Stimulated activated CD4-positive, alpha-beta T cell treated with anti-CD3 and anti-CD28 coated beads, Interleukin-2, amount 100 ng/mL, for 4 hours (primary cell): ENCODE results near the gene ZNF407.

ENCODE experiments used
- DNase-seq: peaks from one replicate; pipeline ENCODE4 v3.0.0-alpha.2; 2020; ENCODE audit warnings: low read depth

Gene ZNF407

GRCh38 chr18:75016025-75016717 is 418.5 kb downstream of the ZNF407 start:
- no peak for DNase-seq

- DNase-seq, result no peak
Measured at GRCh38 chr18:75023473-75023872, 425.8 kb downstream of the ZNF407 start.

- DNase-seq, result no peak
Measured at GRCh38 chr18:75024871-75025270, 427.2 kb downstream of the ZNF407 start.

GRCh38 chr18:75025573-75025972 is 427.9 kb downstream of the ZNF407 start:
- no peak for DNase-seq

GRCh38 chr18:75029481-75029880 is 431.8 kb downstream of the ZNF407 start:
- DNase-seq, result no peak

DNA sequence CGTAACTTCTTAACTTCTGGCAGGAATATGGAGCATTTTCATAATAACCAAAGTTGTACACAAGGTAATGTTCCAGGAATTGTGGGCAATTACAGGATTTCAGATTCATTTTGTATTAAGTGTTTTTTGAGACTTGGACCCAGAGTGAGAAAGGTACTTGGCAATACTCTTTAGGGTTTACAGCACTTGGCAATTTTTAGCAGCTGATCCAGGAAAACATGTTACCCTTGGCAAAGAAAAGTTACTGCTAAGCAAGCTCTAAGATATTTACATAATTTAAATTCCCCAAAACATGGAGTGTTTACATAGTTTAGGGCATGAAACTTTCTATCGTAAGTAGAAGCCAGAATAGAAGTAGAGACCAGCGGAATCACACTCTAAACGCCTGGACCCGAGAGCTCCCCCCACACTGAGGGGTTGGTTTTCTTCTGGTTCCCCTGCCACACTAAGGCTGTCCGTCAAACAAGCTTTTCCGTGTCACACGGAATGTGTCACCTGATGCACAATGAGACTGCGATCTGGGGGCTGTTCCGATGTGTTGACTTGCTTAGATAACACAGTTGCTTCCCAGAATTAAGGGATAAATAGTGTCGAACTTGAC is 434.1 kb downstream of the ZNF407 start:
- no peak for DNase-seq

- DNase-seq, result no peak
Measured at GRCh38 chr18:75033516-75033915, 435.8 kb downstream of the ZNF407 start.

- no peak for DNase-seq
Measured at GRCh38 chr18:75034937-75035336, 437.3 kb downstream of the ZNF407 start.

DNA sequence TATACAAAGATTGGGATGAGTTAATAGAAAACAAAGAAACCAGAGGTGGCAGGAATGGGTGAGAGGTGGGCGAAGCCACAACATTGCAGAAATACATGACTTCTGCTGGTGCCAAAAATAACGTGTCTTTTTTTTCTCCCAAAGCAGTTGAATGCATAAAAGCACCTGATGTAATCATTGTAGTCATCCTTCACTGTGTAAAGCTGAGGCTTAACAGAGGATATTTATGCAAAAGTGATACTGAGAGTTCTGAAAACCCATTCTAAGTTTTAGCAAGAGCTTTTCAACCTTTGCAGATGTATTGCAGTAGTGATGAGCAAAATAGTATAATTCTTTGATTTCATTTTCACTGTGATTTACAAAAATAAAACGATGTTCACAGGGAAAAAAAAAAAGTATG is 438.3 kb downstream of the ZNF407 start:
- DNase-seq, result no peak

DNA sequence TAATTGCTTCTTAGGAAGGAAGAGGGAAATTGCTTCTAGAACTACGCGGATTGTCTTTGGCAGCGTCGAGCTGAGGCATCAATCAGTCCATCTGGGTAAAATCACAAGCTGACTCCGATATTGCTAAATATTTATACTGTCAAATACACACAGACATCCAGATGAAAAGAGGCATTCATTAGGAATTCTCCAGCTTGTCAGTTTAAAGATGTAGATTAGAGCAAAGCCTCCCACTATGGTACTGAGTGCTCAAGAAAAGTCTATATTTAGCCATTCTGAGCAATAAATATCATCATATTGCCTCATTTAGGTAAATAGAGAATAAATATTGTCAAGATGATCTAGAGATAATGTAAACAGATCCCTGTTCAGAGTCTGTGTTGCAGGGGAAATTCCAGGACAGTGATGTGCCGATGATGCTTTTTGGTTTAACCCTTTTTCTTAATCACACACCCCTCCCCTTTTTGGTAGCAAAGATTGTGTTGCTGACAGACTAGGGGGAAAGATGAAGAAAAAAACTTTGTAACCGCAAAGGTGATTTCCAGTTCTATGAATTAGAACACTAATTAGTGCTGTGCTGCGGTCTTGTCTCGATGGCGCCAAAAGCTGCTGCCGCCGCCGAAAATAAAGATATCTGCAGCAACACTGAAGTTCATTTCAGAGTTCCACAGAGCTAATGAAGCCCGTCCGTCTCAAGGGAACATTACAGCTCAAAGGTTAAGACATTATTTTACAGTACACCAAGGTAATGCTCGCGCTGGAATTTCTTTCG is 439.4 kb downstream of the ZNF407 start:
- DNase-seq, result no peak

GRCh38 chr18:75037689-75037955 is 440.0 kb downstream of the ZNF407 start:
- DNase-seq, result no peak

DNA sequence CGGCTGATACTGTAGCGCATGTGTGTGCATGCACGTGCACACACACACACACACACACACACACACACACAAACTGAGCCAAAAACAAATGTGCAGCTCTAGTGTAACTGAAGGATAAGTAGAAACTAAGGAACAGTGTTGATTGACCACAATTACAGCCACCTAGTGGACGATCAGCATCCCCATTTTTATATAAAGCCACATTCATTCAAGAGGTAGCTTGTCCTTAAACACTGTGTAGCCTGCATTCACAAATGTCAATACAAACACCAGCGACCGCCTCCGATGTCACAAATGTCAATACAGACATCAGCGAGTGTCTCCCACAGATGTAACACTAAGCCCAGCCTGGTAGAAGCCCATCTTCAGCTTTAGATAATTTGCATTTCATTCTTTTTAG is 443.9 kb downstream of the ZNF407 start:
- DNase-seq, result no peak

DNA sequence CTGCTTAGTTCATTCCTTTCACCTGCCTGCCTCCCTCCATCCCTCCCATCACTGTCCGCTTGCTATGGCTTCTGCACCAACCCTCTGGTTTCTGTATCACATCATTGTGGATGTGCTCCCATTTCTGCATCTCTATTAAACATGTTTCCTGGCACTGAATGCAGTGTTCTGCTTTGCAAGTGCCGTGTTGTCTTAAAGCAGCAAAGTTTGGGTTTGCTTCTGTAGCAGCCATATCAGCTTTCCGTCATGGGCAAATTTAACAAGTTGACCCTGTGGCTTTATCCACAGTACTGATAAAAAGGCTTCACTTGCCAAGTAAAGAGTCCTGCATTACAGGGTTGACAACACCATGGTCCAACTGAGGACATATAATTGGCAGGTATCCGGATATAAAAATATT is 445.8 kb downstream of the ZNF407 start:
- DNase-seq, result no peak

- DNase-seq, result no peak
Measured at GRCh38 chr18:75044296-75044695, 446.6 kb downstream of the ZNF407 start.

GRCh38 chr18:75044791-75045190 is 447.1 kb downstream of the ZNF407 start:
- no peak for DNase-seq

DNA sequence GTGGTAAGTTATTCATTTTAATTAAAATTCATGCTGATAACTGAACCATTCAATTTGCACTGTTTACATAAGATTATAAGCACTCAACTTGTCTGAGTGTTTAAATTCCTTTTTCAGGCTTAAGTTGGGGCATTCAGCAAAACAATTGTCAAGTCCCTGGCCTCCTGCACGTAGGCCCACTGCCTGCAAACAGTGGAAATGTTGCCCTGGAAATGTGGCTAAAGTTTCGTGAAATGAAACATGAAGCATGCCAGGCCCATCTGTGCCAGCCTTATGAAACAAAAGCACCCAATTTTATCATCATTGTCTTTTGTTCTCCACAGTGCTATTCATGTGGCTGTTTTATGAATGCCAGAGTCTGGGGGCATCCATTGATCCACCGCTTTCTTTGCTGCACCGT is 447.6 kb downstream of the ZNF407 start:
- DNase-seq, result no peak

- no peak for DNase-seq
Measured at GRCh38 chr18:75047240-75047961, 449.7 kb downstream of the ZNF407 start.

DNA sequence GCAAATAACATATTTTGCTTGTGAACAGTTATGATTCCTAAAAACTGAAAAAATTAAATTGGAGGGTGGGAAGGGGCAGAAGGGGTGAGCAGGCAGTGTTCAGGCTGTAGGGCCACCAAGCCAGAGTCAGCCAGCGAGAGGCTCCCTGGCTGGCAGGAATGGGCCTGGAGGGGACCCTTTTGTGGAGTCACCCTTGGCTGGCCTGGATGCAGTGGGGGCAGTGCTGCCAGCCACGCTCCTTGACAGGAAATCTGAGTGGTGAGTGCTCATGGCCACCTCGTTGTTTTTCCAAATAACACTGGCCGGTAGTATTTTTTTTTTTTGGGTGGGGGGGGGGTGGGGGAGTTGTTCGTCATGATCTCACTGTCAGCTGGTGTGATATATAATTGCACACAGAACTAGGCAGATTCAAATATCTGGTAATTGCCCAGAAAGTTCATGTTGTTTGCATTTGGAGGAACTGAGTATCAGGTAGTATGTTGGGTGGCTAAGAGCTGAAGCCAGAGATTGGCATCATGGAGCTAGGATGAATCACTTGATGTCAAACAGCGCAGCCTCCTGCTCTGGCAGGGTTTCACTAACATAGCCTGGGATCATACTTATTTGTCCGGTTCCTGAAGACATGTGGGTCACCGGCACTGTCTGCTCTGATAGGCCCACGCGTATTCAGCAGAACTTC is 451.2 kb downstream of the ZNF407 start:
- DNase-seq, result no peak

DNA sequence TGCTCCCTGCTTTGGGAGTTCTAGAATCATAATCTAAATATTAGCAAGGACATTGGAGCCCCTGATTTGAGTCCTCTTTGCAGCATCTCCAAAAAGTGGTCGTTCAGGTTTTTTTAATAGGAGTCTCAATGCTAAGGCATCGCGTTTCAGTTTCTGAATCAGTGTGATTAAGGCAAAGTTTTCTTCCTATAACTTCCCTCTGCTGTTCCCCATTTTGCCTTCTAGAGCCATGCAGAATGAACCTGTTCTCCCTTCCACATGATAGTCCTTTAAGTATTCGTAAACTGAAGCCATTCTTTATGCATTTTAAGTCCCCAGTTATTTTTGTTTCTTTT is 451.8 kb downstream of the ZNF407 start:
- DNase-seq, result no peak

GRCh38 chr18:75051757-75052156 is 454.1 kb downstream of the ZNF407 start:
- no peak for DNase-seq

DNA sequence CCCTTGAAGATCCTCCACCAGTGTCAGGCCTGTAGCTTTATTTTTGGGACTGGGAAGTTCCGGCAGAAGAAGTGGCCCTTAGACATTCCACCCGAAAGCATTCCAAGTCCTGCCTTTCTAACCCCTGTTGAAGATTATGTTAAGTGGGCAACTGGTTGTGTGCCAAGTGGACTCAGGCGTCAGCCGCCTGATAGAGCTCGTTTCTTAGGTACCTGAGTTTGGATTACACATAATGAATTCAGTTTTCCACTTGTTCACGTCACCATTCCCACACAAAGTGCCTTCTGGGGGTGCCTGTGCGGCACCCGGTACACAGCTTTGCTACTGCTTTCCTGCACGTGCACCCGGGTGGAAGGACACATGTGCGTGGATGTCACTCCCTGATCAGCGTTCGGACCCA is 454.8 kb downstream of the ZNF407 start:
- no peak for DNase-seq

GRCh38 chr18:75053028-75053629 is 455.5 kb downstream of the ZNF407 start:
- DNase-seq, result no peak
